Caco-2 (cell line): ENCODE measurements around the gene LMF1. TPM values are rescaled to one million over a fixed set of nuclear protein-coding genes. Genes with fewer than 3 reads are reported as not detected.

Source experiments
- BruUV-seq: library from RNA; stranded (reverse); fragments of 400-500 nt; replicated peaks from 2 replicates; lab custom pipeline; 2021; lab: Mats Ljungman, UMichigan
- CTCF ChIA-PET: fragments of 300-600 bp; sonication (Branson Sonifier 250); formaldehyde crosslinking; loops from one replicate; lab custom pipeline; 2022; ENCODE audit warnings: antibody characterized with exemption; lab: Charles Lee
- POLR2A ChIA-PET: fragments of 300-600 bp; sonication (Branson Sonifier 250); formaldehyde crosslinking; loops from one replicate; lab custom pipeline; 2022; ENCODE audit warnings: antibody characterized with exemption; lab: Charles Lee
- DNase-seq, 2 experiments: peaks; one replicate each; pipeline versions ENCODE4 v3.0.0 to v3.0.0-alpha.2; 2020 to 2022
- H3K27me3 ChIP-seq: replicated peaks from 2 replicates; pipeline ENCODE4 v1.6.0; 2011; ENCODE audit warnings: low read length; ENCODE audit not compliant: control insufficient read depth, insufficient read depth
- H3K36me3 ChIP-seq: 2 replicates; pipeline ENCODE4 v1.5.1; 2011; ENCODE audit warnings: low read length; ENCODE audit not compliant: control insufficient read depth, insufficient read depth
- H3K4me1 ChIP-seq: fragments of 250-450 bp; sonication (Bioruptor Pico); 2 replicates; pipeline ENCODE4 v1.5.1; 2020; ENCODE audit warnings: mild to moderate bottlenecking
- H3K4me3 ChIP-seq: 2 replicates; pipeline ENCODE4 v1.5.1; 2011; ENCODE audit warnings: low read depth, mild to moderate bottlenecking, control low read depth, low read length
- H3K9me3 ChIP-seq: fragments of 250-450 bp; sonication (Bioruptor Pico); 2 replicates; pipeline ENCODE4 v1.5.1; 2020; ENCODE audit warnings: mild to moderate bottlenecking, moderate library complexity
- H3K27ac Mint-ChIP-seq: one replicate; pipeline ENCODE4 v1.8.0; 2022; ENCODE audit warnings: mixed read lengths; ENCODE audit not compliant: unreplicated experiment
- H3K27me3 Mint-ChIP-seq: one replicate; pipeline ENCODE4 v1.8.0; 2022; ENCODE audit warnings: mixed read lengths; ENCODE audit not compliant: insufficient read depth, unreplicated experiment
- H3K36me3 Mint-ChIP-seq: one replicate; pipeline ENCODE4 v1.8.0; 2022; ENCODE audit warnings: mild to moderate bottlenecking, mixed read lengths; ENCODE audit not compliant: insufficient read depth, unreplicated experiment
- H3K4me1 Mint-ChIP-seq: one replicate; pipeline ENCODE4 v1.8.0; 2022; ENCODE audit warnings: low read depth, mixed read lengths; ENCODE audit not compliant: unreplicated experiment
- H3K4me3 Mint-ChIP-seq: one replicate; pipeline ENCODE4 v1.8.0; 2022; ENCODE audit warnings: mild to moderate bottlenecking, moderate library complexity, mixed read lengths; ENCODE audit not compliant: unreplicated experiment
- H3K9me3 Mint-ChIP-seq: one replicate; pipeline ENCODE4 v1.8.0; 2022; ENCODE audit warnings: mixed read lengths; ENCODE audit not compliant: unreplicated experiment
- CTCF ChIP-seq, 2 experiments: fragments of 200-600 bp in 1 of 2; IDR thresholded peaks; 1 replicate in 1 of 2; 2 replicates in 1 of 2; pipeline versions ENCODE4 v1.5.1 to v1.8.0; 2011 to 2022; ENCODE audit warnings: antibody characterized with exemption in 1 of 2, control low read depth in 1 of 2, inconsistent platforms in 1 of 2, low read depth in 1 of 2, low read length in 1 of 2, mild to moderate bottlenecking in 1 of 2, moderate library complexity in 1 of 2; ENCODE audit not compliant: insufficient read depth in 1 of 2, severe bottlenecking in 1 of 2, unreplicated experiment in 1 of 2
- intact Hi-C: fragments of 100-400 bp; cut with micrococcal nuclease; formaldehyde crosslinking; loops from one replicate; pipeline ENCODE4 v1.10.0; 2022; ENCODE audit not compliant: unreplicated experiment
- total RNA-seq: library from RNA; stranded (reverse); gene quantifications from 2 replicates; pipeline ENCODE4 v1.2.3, GENCODE V29; 2022

Gene LMF1
- total RNA-seq, 1 experiment from 2014 or later = 12.3 TPM

- TF ChIP-seq CTCF (IDR thresholded peaks at IDR 0.05; ENCODE audit: insufficient read depth in 1 of 2, low read depth in 1 of 2, low read length in 1 of 2, severe bottlenecking in 1 of 2, unreplicated experiment in 1 of 2) = no peak
- CTCF ChIA-PET = no interaction called here
- intact Hi-C loops = no loop called here
- no peak overlapping the region for H3K27ac Mint-ChIP-seq
- H3K4me3 ChIP-seq = no peak overlapping the region
- no TSS peak for BruUV-seq
- peaks cover 13% of the 10 kb centered on the region for H3K27me3 Mint-ChIP-seq
- no peaks in the 10 kb centered on the region for H3K36me3 Mint-ChIP-seq
- DNase-seq = no peak
- no peaks in the 10 kb centered on the region for H3K9me3 Mint-ChIP-seq
- H3K27me3 ChIP-seq = peaks cover 2% of the 10 kb centered on the region
- no peaks in the 10 kb centered on the region for H3K4me1 ChIP-seq
- H3K36me3 ChIP-seq = no peaks in the 10 kb centered on the region
- POLR2A ChIA-PET = no interaction called here
- no peaks in the 10 kb centered on the region for H3K9me3 ChIP-seq
- no peaks in the 10 kb centered on the region for H3K4me1 Mint-ChIP-seq
- H3K4me3 Mint-ChIP-seq = no peak overlapping the region
Measured at GRCh38 chr16:1011316-1012082, 40.7 kb upstream of the LMF1 start.

- no peak overlapping the region for H3K4me3 ChIP-seq
- no peaks in the 10 kb centered on the region for H3K36me3 ChIP-seq
- H3K9me3 ChIP-seq = no peaks in the 10 kb centered on the region
- no peak for TF ChIP-seq CTCF (IDR thresholded peaks at IDR 0.05; ENCODE audit: insufficient read depth in 1 of 2, low read depth in 1 of 2, low read length in 1 of 2, severe bottlenecking in 1 of 2, unreplicated experiment in 1 of 2)
- no peaks in the 10 kb centered on the region for H3K9me3 Mint-ChIP-seq
- no peaks in the 10 kb centered on the region for H3K4me1 ChIP-seq
- no peaks in the 10 kb centered on the region for H3K36me3 Mint-ChIP-seq
- ChIA-PET POLR2A (no interaction called here), CTCF (no interaction called here)
- no peak overlapping the region for H3K4me3 Mint-ChIP-seq
- peaks cover 13% of the 10 kb centered on the region for H3K27me3 Mint-ChIP-seq
- intact Hi-C loops = no loop called here
- peaks cover 2% of the 10 kb centered on the region for H3K27me3 ChIP-seq
- H3K4me1 Mint-ChIP-seq = no peaks in the 10 kb centered on the region
- H3K27ac Mint-ChIP-seq = no peak overlapping the region
- no TSS peak for BruUV-seq
- DNase-seq = no peak
Measured at GRCh38 chr16:1010815-1011214, 40.0 kb upstream of the LMF1 start.

DNA sequence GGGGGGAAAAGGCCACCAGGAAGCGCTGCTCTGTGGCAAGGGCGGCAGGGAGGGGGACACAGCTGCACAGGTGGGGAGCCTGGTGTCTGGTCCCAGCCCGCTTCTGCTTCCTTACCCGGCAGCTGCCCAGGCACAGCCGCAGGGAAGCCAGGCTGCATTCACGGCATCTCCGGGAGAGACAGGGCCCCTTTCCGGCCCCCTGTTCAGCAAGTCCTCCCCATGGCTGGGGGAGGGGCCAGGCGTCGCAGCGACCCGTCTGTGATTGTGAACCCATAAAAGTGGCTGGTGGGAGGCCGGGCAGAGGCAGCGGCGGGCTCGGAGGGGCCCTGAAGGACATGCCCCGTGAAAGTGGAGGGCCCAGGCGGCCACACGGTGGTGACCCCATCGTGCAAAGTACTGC lies 39.5 kb upstream of the LMF1 start:
- Histone ChIP-seq H3K9me3 (no peaks in the 10 kb centered on the region), H3K27me3 (peaks cover 2% of the 10 kb centered on the region), H3K36me3 (no peaks in the 10 kb centered on the region), H3K4me1 (no peaks in the 10 kb centered on the region), H3K4me3 (no peak overlapping the region)
- Mint-ChIP-seq H3K27me3 (peaks cover 13% of the 10 kb centered on the region), H3K27ac (no peak overlapping the region), H3K9me3 (no peaks in the 10 kb centered on the region), H3K4me3 (no peak overlapping the region), H3K36me3 (no peaks in the 10 kb centered on the region), H3K4me1 (no peaks in the 10 kb centered on the region)
- DNase-seq = no peak
- CTCF ChIA-PET = no interaction called here
- POLR2A ChIA-PET = no interaction called here
- TF ChIP-seq CTCF (IDR thresholded peaks at IDR 0.05; ENCODE audit: insufficient read depth in 1 of 2, low read depth in 1 of 2, low read length in 1 of 2, severe bottlenecking in 1 of 2, unreplicated experiment in 1 of 2) = no peak
- BruUV-seq = no TSS peak
- intact Hi-C loops = no loop called here
